Ectodermal cell (in vitro differentiated cells): ENCODE results near the gene SOWAHD. TPM values are rescaled to one million over a fixed set of nuclear protein-coding genes. Genes with fewer than 3 reads are reported as not detected.
A peak's percentile ranks its signal among the peaks of the same experiment; 100 is the strongest.

ENCODE experiments used
- H3K27ac ChIP-seq: 2 replicates; pipeline ENCODE4 v1.7.0; 2013; ENCODE audit warnings: mild to moderate bottlenecking, low read depth, low read length; ENCODE audit not compliant: insufficient read depth, poor library complexity, severe bottlenecking
- H3K27me3 ChIP-seq: 2 replicates; pipeline ENCODE4 v1.7.0; 2013; ENCODE audit warnings: mild to moderate bottlenecking, low read length; ENCODE audit not compliant: insufficient read depth, control insufficient read depth, poor library complexity, severe bottlenecking
- H3K36me3 ChIP-seq: one replicate; pipeline ENCODE4 v1.7.0; 2013; ENCODE audit warnings: low read length; ENCODE audit not compliant: control insufficient read depth, insufficient read depth
- H3K4me1 ChIP-seq: one replicate; pipeline ENCODE4 v1.7.0; 2013; ENCODE audit warnings: low read length; ENCODE audit not compliant: control insufficient read depth, insufficient read depth
- H3K4me3 ChIP-seq: 2 replicates; pipeline ENCODE4 v1.7.0; 2013; ENCODE audit warnings: low read depth, low read length, control low read depth; ENCODE audit not compliant: insufficient read depth
- H3K9me3 ChIP-seq: 2 replicates; pipeline ENCODE4 v1.7.0; 2013; ENCODE audit warnings: mild to moderate bottlenecking, low read length, moderate library complexity; ENCODE audit not compliant: control insufficient read depth
- WGBS, 2 experiments: methylation state at CpG; one replicate each; pipeline ENCODE4 v1.1.7; 2013; ENCODE audit warnings: missing lambda C conversion rate in 2 of 2; 5-methylcytosine and 5-hydroxymethylcytosine counted together
- polyA plus RNA-seq, 4 experiments: library from polyadenylated mRNA; stranded (reverse); fragments of 50-300 nt; gene quantifications; one replicate each; pipeline ENCODE4 v1.2.3, GENCODE V29; 2013

The SOWAHD gene
- polyA plus RNA-seq (2013, experiment 1 of 4), result not detected
- polyA plus RNA-seq (2013, experiment 2 of 4), result not detected
- polyA plus RNA-seq (2013, experiment 3 of 4), result not detected
- not detected for polyA plus RNA-seq (2013, experiment 4 of 4)

GRCh38 chrX:119757979-119758730, at the start of gene SOWAHD:
Gene SOWAHD, plus strand, starts transcription at chrX:119758588. Its CDS starts 80 bp downstream, at chrX:119758668.
- Histone ChIP-seq H3K27me3 (peaks cover 42% of the 10 kb centered on the region), H3K27ac (no peak within 1 kb of the TSS), H3K36me3 (no peaks in the 10 kb centered on the region), H3K9me3 (no peaks in the 10 kb centered on the region), H3K4me1 (no peaks in the 10 kb centered on the region), H3K4me3 (peak within 1 kb of the TSS; percentile 34)
- WGBS, 2 experiments, result 0% methylated on average over 58 to 59 of the region's 59 CpGs

GRCh38 chrX:119708936-119709335, 49.5 kb upstream of the SOWAHD start:
- Histone ChIP-seq H3K27me3 (no peaks in the 10 kb centered on the region), H3K4me3 (no peak overlapping the region), H3K4me1 (no peaks in the 10 kb centered on the region), H3K36me3 (no peaks in the 10 kb centered on the region), H3K9me3 (no peaks in the 10 kb centered on the region), H3K27ac (no peak overlapping the region)
- whole genome bisulfite sequencing, 2 experiments, result 94 to 100% methylated on average over 2 of the region's 2 CpGs

- WGBS, 2 experiments, result 89 to 95% methylated on average over 3 of the region's 3 CpGs
- H3K36me3 ChIP-seq, result no peaks in the 10 kb centered on the region
- H3K27me3 ChIP-seq, result no peaks in the 10 kb centered on the region
- H3K27ac ChIP-seq, result no peak overlapping the region
- H3K9me3 ChIP-seq, result no peaks in the 10 kb centered on the region
- H3K4me3 ChIP-seq, result no peak overlapping the region
- H3K4me1 ChIP-seq, result no peaks in the 10 kb centered on the region
These were observed 48.8 kb upstream of the SOWAHD start for GRCh38 chrX:119709630-119710029.

GRCh38 chrX:119721487-119721886, 36.9 kb upstream of the SOWAHD start:
- Histone ChIP-seq H3K27ac (no peak overlapping the region), H3K9me3 (no peaks in the 10 kb centered on the region), H3K4me1 (no peaks in the 10 kb centered on the region), H3K4me3 (no peak overlapping the region), H3K36me3 (no peaks in the 10 kb centered on the region), H3K27me3 (no peaks in the 10 kb centered on the region)
- 87 to 90% methylated on average over 6 of the region's 6 CpGs for WGBS, 2 experiments

- H3K4me1 ChIP-seq, result no peaks in the 10 kb centered on the region
- WGBS, 2 experiments, result 91 to 93% methylated on average over 1 to 2 of the region's 2 CpGs
- no peaks in the 10 kb centered on the region for H3K27me3 ChIP-seq
- no peak overlapping the region for H3K27ac ChIP-seq
- H3K36me3 ChIP-seq, result no peaks in the 10 kb centered on the region
- no peak overlapping the region for H3K4me3 ChIP-seq
- no peaks in the 10 kb centered on the region for H3K9me3 ChIP-seq
These were observed 36.5 kb upstream of the SOWAHD start for GRCh38 chrX:119721926-119722325.

GRCh38 chrX:119726900-119727555, 31.4 kb upstream of the SOWAHD start:
- no peaks in the 10 kb centered on the region for H3K4me1 ChIP-seq
- no peaks in the 10 kb centered on the region for H3K9me3 ChIP-seq
- no peak overlapping the region for H3K27ac ChIP-seq
- WGBS, 2 experiments, result 71 to 73% methylated on average over 7 of the region's 7 CpGs
- H3K4me3 ChIP-seq, result no peak overlapping the region
- no peaks in the 10 kb centered on the region for H3K27me3 ChIP-seq
- H3K36me3 ChIP-seq, result no peaks in the 10 kb centered on the region

- no peaks in the 10 kb centered on the region for H3K27me3 ChIP-seq
- 61 to 67% methylated on average over 4 to 5 of the region's 5 CpGs for WGBS, 2 experiments
- no peak overlapping the region for H3K4me3 ChIP-seq
- no peaks in the 10 kb centered on the region for H3K9me3 ChIP-seq
- no peaks in the 10 kb centered on the region for H3K36me3 ChIP-seq
- no peak overlapping the region for H3K27ac ChIP-seq
- no peaks in the 10 kb centered on the region for H3K4me1 ChIP-seq
These were observed 29.9 kb upstream of the SOWAHD start for GRCh38 chrX:119728487-119728886.

- H3K4me3 ChIP-seq, result no peak overlapping the region
- H3K4me1 ChIP-seq, result no peaks in the 10 kb centered on the region
- H3K9me3 ChIP-seq, result no peaks in the 10 kb centered on the region
- H3K27ac ChIP-seq, result no peak overlapping the region
- no peaks in the 10 kb centered on the region for H3K27me3 ChIP-seq
- H3K36me3 ChIP-seq, result no peaks in the 10 kb centered on the region
- 29 to 34% methylated on average over 13 of the region's 14 CpGs for WGBS, 2 experiments
These were observed 28.8 kb upstream of the SOWAHD start for GRCh38 chrX:119729408-119730201.

- Histone ChIP-seq H3K9me3 (no peaks in the 10 kb centered on the region), H3K27ac (no peak overlapping the region), H3K4me3 (no peak overlapping the region), H3K4me1 (no peaks in the 10 kb centered on the region), H3K27me3 (no peaks in the 10 kb centered on the region), H3K36me3 (no peaks in the 10 kb centered on the region)
- WGBS, 2 experiments, result 85 to 87% methylated on average over 7 of the region's 7 CpGs
These were observed 23.5 kb upstream of the SOWAHD start for GRCh38 chrX:119734897-119735339.

- no peak overlapping the region for H3K4me3 ChIP-seq
- WGBS, 2 experiments, result 72 to 88% methylated on average over 6 of the region's 6 CpGs
- no peaks in the 10 kb centered on the region for H3K9me3 ChIP-seq
- H3K4me1 ChIP-seq, result no peaks in the 10 kb centered on the region
- no peak overlapping the region for H3K27ac ChIP-seq
- no peaks in the 10 kb centered on the region for H3K27me3 ChIP-seq
- no peaks in the 10 kb centered on the region for H3K36me3 ChIP-seq
These were observed 22.9 kb upstream of the SOWAHD start for GRCh38 chrX:119735467-119735866.
